ENCODE data around the gene NRCAM.
"Not testable (repeated sequence)": the region's sequence is repeated elsewhere in the genome, so short reads cannot be mapped to it uniquely, and the experiment has no call there.

The NRCAM gene

GRCh38 chr7:108270385-108271015 is 185.7 kb downstream of the NRCAM start:
- DNase-seq: no peak

- no peak for DNase-seq
Observed at GRCh38 chr7:108268200-108268820, 187.9 kb downstream of the NRCAM start.

GRCh38 chr7:108267615-108268014 is 188.6 kb downstream of the NRCAM start:
- no peak for DNase-seq

GRCh38 chr7:108266491-108266890 is 189.7 kb downstream of the NRCAM start:
- no peak for DNase-seq

GRCh38 chr7:108266035-108266434 is 190.2 kb downstream of the NRCAM start:
- no peak for DNase-seq

GRCh38 chr7:108265007-108265406 is 191.2 kb downstream of the NRCAM start:
- no peak for DNase-seq

GRCh38 chr7:108263425-108263824 is 192.8 kb downstream of the NRCAM start:
- DNase-seq: no peak

GRCh38 chr7:108261560-108262255 is 194.5 kb downstream of the NRCAM start:
- DNase-seq: no peak

GRCh38 chr7:108259447-108259846 is 196.8 kb downstream of the NRCAM start:
- not testable (repeated sequence) for DNase-seq

GRCh38 chr7:108257954-108258353 is 198.3 kb downstream of the NRCAM start:
- DNase-seq: no peak

- DNase-seq: no peak
Observed at GRCh38 chr7:108254259-108254658, 202.0 kb downstream of the NRCAM start.

- DNase-seq: no peak
Observed at GRCh38 chr7:108253275-108254044, 202.8 kb downstream of the NRCAM start.

GRCh38 chr7:108252177-108252576 is 204.1 kb downstream of the NRCAM start:
- DNase-seq: no peak

- no peak for DNase-seq
Observed at GRCh38 chr7:108251700-108252099, 204.5 kb downstream of the NRCAM start.

- no peak for DNase-seq
Observed at GRCh38 chr7:108249453-108249852, 206.8 kb downstream of the NRCAM start.

GRCh38 chr7:108248821-108249220 is 207.4 kb downstream of the NRCAM start:
- DNase-seq: no peak

GRCh38 chr7:108248418-108248817 is 207.8 kb downstream of the NRCAM start:
- DNase-seq: no peak

GRCh38 chr7:108247614-108248013 is 208.6 kb downstream of the NRCAM start:
- DNase-seq: no peak

- no peak for DNase-seq
Observed at GRCh38 chr7:108246227-108246837, 209.9 kb downstream of the NRCAM start.

- DNase-seq: no peak
Observed at GRCh38 chr7:108245523-108246226, 210.6 kb downstream of the NRCAM start.

GRCh38 chr7:108244110-108244509 is 212.1 kb downstream of the NRCAM start:
- no peak for DNase-seq

GRCh38 chr7:108239501-108240225 is 216.6 kb downstream of the NRCAM start:
- no peak for DNase-seq

Measured in activated CD4-positive, alpha-beta T cell treated with anti-CD3 and anti-CD28 coated beads, Interleukin-2, amount 50 U/mL, for 48 hours (primary cell).